GM18861 (cell line): Measurements from ENCODE around the gene LAMA2.

ENCODE experiments used
- ATAC-seq: cut with Tn5 transposase; IDR thresholded peaks from one replicate; pipeline ENCODE4 v1.9.1; 2021; ENCODE audit not compliant: unreplicated experiment

The LAMA2 gene

GRCh38 chr6:128882991-128883611, at the start of gene LAMA2:
LAMA2 (plus strand) TSS chr6:128883138; CDS start chr6:128883246, 108 bp downstream.
- no peak for ATAC-seq

GRCh38 chr6:128836761-128837160, 46.2 kb upstream of the LAMA2 start:
- no peak for ATAC-seq

GRCh38 chr6:128841518-128841917, 41.4 kb upstream of the LAMA2 start:
- ATAC-seq, result no peak

- ATAC-seq, result no peak
Observed at GRCh38 chr6:128844598-128844997, 38.3 kb upstream of the LAMA2 start.

GRCh38 chr6:128847431-128848210, 35.3 kb upstream of the LAMA2 start:
- ATAC-seq, result no peak

- no peak for ATAC-seq
Observed at GRCh38 chr6:128848212-128848935, 34.6 kb upstream of the LAMA2 start.

- ATAC-seq, result no peak
Observed at GRCh38 chr6:128855581-128856085, 27.3 kb upstream of the LAMA2 start.

GRCh38 chr6:128857806-128858205, 25.1 kb upstream of the LAMA2 start:
- no peak for ATAC-seq

GRCh38 chr6:128860782-128861181, 22.2 kb upstream of the LAMA2 start:
- no peak for ATAC-seq

- ATAC-seq, result no peak
Observed at GRCh38 chr6:128863983-128864382, 19.0 kb upstream of the LAMA2 start.

- ATAC-seq, result no peak
Observed at GRCh38 chr6:128870746-128871145, 12.2 kb upstream of the LAMA2 start.

- ATAC-seq, result no peak
Observed at GRCh38 chr6:128874863-128875262, 8.1 kb upstream of the LAMA2 start.

- ATAC-seq, result no peak
Observed at GRCh38 chr6:128882560-128882959, 378 bp upstream of the LAMA2 start.

- ATAC-seq, result no peak
Observed at GRCh38 chr6:128883906-128884305, 968 bp downstream of the LAMA2 start.

- ATAC-seq, result no peak
Observed at GRCh38 chr6:128885381-128885780, 2.4 kb downstream of the LAMA2 start.

GRCh38 chr6:128886706-128887105, 3.8 kb downstream of the LAMA2 start:
- no peak for ATAC-seq

GRCh38 chr6:128888444-128889175, 5.7 kb downstream of the LAMA2 start:
- no peak for ATAC-seq

- ATAC-seq, result no peak
Observed at GRCh38 chr6:128889870-128890269, 6.9 kb downstream of the LAMA2 start.

- no peak for ATAC-seq
Observed at GRCh38 chr6:128892079-128892478, 9.1 kb downstream of the LAMA2 start.

GRCh38 chr6:128899341-128900050, 16.6 kb downstream of the LAMA2 start:
- no peak for ATAC-seq
